CD14-positive monocyte (primary cell): ENCODE measurements around the gene TBC1D19. TPM values are rescaled to one million over a fixed set of nuclear protein-coding genes. Genes with fewer than 3 reads are reported as not detected.

Experiments
- DNase-seq, 3 donors: peaks; one replicate each; pipeline ENCODE4 v3.0.0-alpha.2; 2011 to 2022
- H2AFZ ChIP-seq: 2 replicates; pipeline ENCODE4 v1.6.0; 2012; ENCODE audit warnings: mild to moderate bottlenecking, low read depth, low read length, inconsistent platforms; ENCODE audit not compliant: insufficient read depth, poor library complexity, severe bottlenecking
- H3K27ac ChIP-seq, 2 donors: 1 replicate in 1 of 2; 2 replicates in 1 of 2; pipeline ENCODE4 v1.5.1; 2012 to 2013; ENCODE audit warnings: low read length in 2 of 2, control low read depth in 1 of 2, inconsistent platforms in 1 of 2, low read depth in 1 of 2, mild to moderate bottlenecking in 1 of 2
- H3K27me3 ChIP-seq, 2 donors: one replicate each; pipeline versions ENCODE4 v1.6.0 to v1.6.1; 2011 to 2013; ENCODE audit warnings: low read length in 2 of 2; ENCODE audit not compliant: control insufficient read depth in 2 of 2, insufficient read depth in 2 of 2
- H3K36me3 ChIP-seq, 2 donors: replicated peaks in 1 of 2; 1 replicate in 1 of 2; 2 replicates in 1 of 2; pipeline versions ENCODE4 v1.5.1 to v1.6.1; 2012 to 2013; ENCODE audit warnings: low read length in 2 of 2, control low read depth in 1 of 2, inconsistent platforms in 1 of 2, mild to moderate bottlenecking in 1 of 2; ENCODE audit not compliant: insufficient read depth in 2 of 2, control insufficient read depth in 1 of 2
- H3K4me1 ChIP-seq, 2 donors: 1 replicate in 1 of 2; 2 replicates in 1 of 2; pipeline versions ENCODE4 v1.5.1 to v1.6.1; 2012 to 2013; ENCODE audit warnings: low read length in 2 of 2, control low read depth in 1 of 2, inconsistent platforms in 1 of 2, mild to moderate bottlenecking in 1 of 2, moderate library complexity in 1 of 2; ENCODE audit not compliant: insufficient read depth in 2 of 2, control insufficient read depth in 1 of 2
- H3K4me2 ChIP-seq: replicated peaks from 2 replicates; pipeline ENCODE3; 2012; ENCODE audit warnings: low read length, moderate library complexity, mild to moderate bottlenecking; ENCODE audit not compliant: poor library complexity, severe bottlenecking; ENCODE audit errors: extremely low read depth
- H3K4me3 ChIP-seq, 3 experiments: fragments of 200-600 bp in 1 of 3; sonication (generic) in 1 of 3; replicated peaks in 1 of 3; 1 replicate in 2 of 3; 2 replicates in 1 of 3; pipeline ENCODE4 v1.5.1; 2011 to 2013; ENCODE audit warnings: low read length in 3 of 3, mild to moderate bottlenecking in 3 of 3, control low read depth in 2 of 3, low read depth in 2 of 3, inconsistent platforms in 1 of 3, moderate library complexity in 1 of 3
- H3K79me2 ChIP-seq: 2 replicates; pipeline ENCODE4 v1.6.0; 2012; ENCODE audit warnings: mild to moderate bottlenecking, control low read depth, inconsistent platforms, low read length, moderate library complexity; ENCODE audit not compliant: insufficient read depth
- H3K9ac ChIP-seq: 2 replicates; pipeline ENCODE4 v1.6.0; 2017; ENCODE audit warnings: low read length, mild to moderate bottlenecking; ENCODE audit not compliant: insufficient read depth, poor library complexity, severe bottlenecking
- H3K9me3 ChIP-seq, 2 donors: replicated peaks in 1 of 2; 1 replicate in 1 of 2; 2 replicates in 1 of 2; pipeline versions ENCODE4 v1.5.1 to v1.6.1; 2012 to 2013; ENCODE audit warnings: low read length in 2 of 2, control low read depth in 1 of 2; ENCODE audit not compliant: control insufficient read depth in 1 of 2, insufficient read depth in 1 of 2
- H4K20me1 ChIP-seq: 2 replicates; pipeline ENCODE4 v1.6.0; 2012; ENCODE audit warnings: mild to moderate bottlenecking, low read length, control low read depth, moderate library complexity; ENCODE audit not compliant: insufficient read depth
- H3K27ac Mint-ChIP-seq, 7 donors: one replicate each; pipeline ENCODE4 v1.8.0; 2020; ENCODE audit warnings: mild to moderate bottlenecking in 7 of 7, mixed read lengths in 7 of 7, moderate library complexity in 6 of 7, inconsistent platforms in 2 of 7
- H3K27me3 Mint-ChIP-seq, 3 donors: one replicate each; pipeline ENCODE4 v1.8.0; 2021 to 2022; ENCODE audit warnings: low read depth in 3 of 3, mild to moderate bottlenecking in 3 of 3, mixed read lengths in 3 of 3, moderate library complexity in 3 of 3, inconsistent platforms in 1 of 3
- H3K36me3 Mint-ChIP-seq, 2 donors: one replicate each; pipeline ENCODE4 v1.8.0; 2020; ENCODE audit warnings: mixed read lengths in 2 of 2, inconsistent platforms in 1 of 2, mild to moderate bottlenecking in 1 of 2
- H3K4me1 Mint-ChIP-seq: one replicate; pipeline ENCODE4 v1.8.0; 2020; ENCODE audit warnings: mild to moderate bottlenecking, mixed read lengths
- H3K4me3 Mint-ChIP-seq, 2 donors: one replicate each; pipeline ENCODE4 v1.8.0; 2020; ENCODE audit warnings: mild to moderate bottlenecking in 2 of 2, mixed read lengths in 2 of 2, moderate library complexity in 1 of 2
- H3K9me3 Mint-ChIP-seq, 7 donors: one replicate each; pipeline ENCODE4 v1.8.0; 2020 to 2022; ENCODE audit warnings: mixed read lengths in 7 of 7, mild to moderate bottlenecking in 6 of 7, moderate library complexity in 6 of 7, inconsistent platforms in 2 of 7
- CTCF ChIP-seq: fragments of 200-600 bp; IDR thresholded peaks from one replicate; pipeline ENCODE4 v1.8.0; 2022; ENCODE audit warnings: antibody characterized with exemption, mild to moderate bottlenecking
- WGBS: methylation state at CpG from one replicate; pipeline ENCODE4 v1.1.5; 2013; ENCODE audit warnings: missing lambda C conversion rate; ENCODE audit not compliant: insufficient coverage; 5-methylcytosine and 5-hydroxymethylcytosine counted together
- intact Hi-C, 2 donors: fragments of 100-400 bp; cut with micrococcal nuclease; formaldehyde crosslinking; loops; one replicate each; pipeline versions ENCODE4 v1.15.0 to v1.15.1; 2023
- polyA plus RNA-seq, 3 donors: library from polyadenylated mRNA; depleted of rRNA in 1 of 3; unstranded in 2 of 3; stranded (reverse) in 1 of 3; fragments of 300-500 nt in 2 of 3; fragments of >200 nt in 1 of 3; fragmentation: Illumina TruSeq in 2 of 3; gene quantifications; 1 replicate in 2 of 3; 2 replicates in 1 of 3; pipeline ENCODE4 v1.2.3, GENCODE V29; 2012 to 2021

TBC1D19 gene
- polyA plus RNA-seq, 3 donors = 0.19 to 0.84 (median 0.33) TPM

DNA sequence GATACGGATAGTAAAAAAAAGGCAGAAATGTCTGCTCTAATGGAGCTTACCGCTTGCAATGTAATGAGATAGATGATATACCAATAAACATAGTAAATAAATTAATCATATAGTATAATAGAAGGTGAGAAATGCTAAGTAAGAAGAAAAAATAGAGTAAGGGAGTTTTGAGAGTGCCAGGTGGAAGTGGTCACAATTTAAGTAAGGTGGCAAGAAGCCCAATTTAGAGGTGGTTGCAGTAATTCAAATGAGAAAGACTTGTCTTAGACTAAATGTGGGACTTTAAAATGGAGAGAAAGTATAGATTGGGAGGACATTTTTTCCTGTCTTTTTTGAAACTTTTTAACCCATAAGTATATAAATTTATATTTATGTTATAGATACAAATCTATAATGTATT lies 26.0 kb downstream of the TBC1D19 start:
- Histone ChIP-seq H3K27ac (no peak overlapping the region), H3K79me2 (no peaks in the 10 kb centered on the region), H3K4me3 (no peak overlapping the region), H3K27me3 (no peaks in the 10 kb centered on the region), H3K4me1 (no peaks in the 10 kb centered on the region), H3K9me3 (no peaks in the 10 kb centered on the region), H3K36me3 (no peaks in the 10 kb centered on the region), H3K9ac (no peak overlapping the region), H4K20me1 (no peaks in the 10 kb centered on the region), H3K4me2 (no peak overlapping the region), H2AFZ (no peak overlapping the region)
- no peak overlapping the region for H3K4me3 Mint-ChIP-seq
- H3K27ac Mint-ChIP-seq = no peak overlapping the region
- no peak for DNase-seq
- H3K27me3 Mint-ChIP-seq = no peaks in the 10 kb centered on the region
- H3K9me3 Mint-ChIP-seq = no peaks in the 10 kb centered on the region
- no CpG with 5 or more reads among the region's 2 CpGs for WGBS
- H3K36me3 Mint-ChIP-seq = no peaks in the 10 kb centered on the region
- no peak for TF ChIP-seq CTCF
- intact Hi-C loops = no loop called here
- peaks cover 10% of the 10 kb centered on the region for H3K4me1 Mint-ChIP-seq

- no peaks in the 10 kb centered on the region for H3K27me3 ChIP-seq
- no peak overlapping the region for H3K4me3 ChIP-seq
- DNase-seq = no peak
- no peaks in the 10 kb centered on the region for H3K36me3 ChIP-seq
- H4K20me1 ChIP-seq = no peaks in the 10 kb centered on the region
- H3K4me1 ChIP-seq = no peaks in the 10 kb centered on the region
- TF ChIP-seq CTCF = no peak
- H3K9me3 ChIP-seq = no peaks in the 10 kb centered on the region
- no peak overlapping the region for H3K9ac ChIP-seq
- Mint-ChIP-seq H3K4me1 (peaks cover 10% of the 10 kb centered on the region), H3K36me3 (no peaks in the 10 kb centered on the region), H3K27ac (no peak overlapping the region), H3K9me3 (no peaks in the 10 kb centered on the region), H3K4me3 (no peak overlapping the region), H3K27me3 (no peaks in the 10 kb centered on the region)
- no peak overlapping the region for H3K4me2 ChIP-seq
- H3K27ac ChIP-seq = no peak overlapping the region
- no peaks in the 10 kb centered on the region for H3K79me2 ChIP-seq
- intact Hi-C loops = no loop called here
- no peak overlapping the region for H2AFZ ChIP-seq
These were observed 27.5 kb downstream of the TBC1D19 start for GRCh38 chr4:26611372-26611771.
